ENCODE data around the gene ACTMAP.

DNA sequence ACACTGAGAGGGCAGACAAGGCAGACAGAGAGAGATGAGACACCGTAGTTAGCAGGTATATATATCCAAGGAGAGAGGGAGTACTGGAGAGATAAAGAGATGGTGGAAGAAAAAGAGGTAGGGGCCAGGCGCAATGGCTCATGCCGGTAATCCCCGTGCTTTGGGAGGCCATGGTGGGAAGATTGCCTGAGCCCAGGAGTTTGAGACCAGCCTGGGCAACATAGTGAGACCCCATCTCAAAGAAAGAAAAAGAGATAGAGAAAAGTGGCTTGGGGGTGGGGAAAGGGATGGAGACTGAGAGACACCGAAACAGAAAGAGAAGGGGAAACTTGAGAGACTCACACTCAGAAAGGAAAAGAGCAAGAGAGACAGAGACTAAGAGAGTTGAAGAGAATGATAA, 30.3 kb upstream of the ACTMAP start:
- no peak for TF ChIP-seq POLR2A (IDR thresholded peaks at IDR 0.05)
- TF ChIP-seq, protein P1, sequence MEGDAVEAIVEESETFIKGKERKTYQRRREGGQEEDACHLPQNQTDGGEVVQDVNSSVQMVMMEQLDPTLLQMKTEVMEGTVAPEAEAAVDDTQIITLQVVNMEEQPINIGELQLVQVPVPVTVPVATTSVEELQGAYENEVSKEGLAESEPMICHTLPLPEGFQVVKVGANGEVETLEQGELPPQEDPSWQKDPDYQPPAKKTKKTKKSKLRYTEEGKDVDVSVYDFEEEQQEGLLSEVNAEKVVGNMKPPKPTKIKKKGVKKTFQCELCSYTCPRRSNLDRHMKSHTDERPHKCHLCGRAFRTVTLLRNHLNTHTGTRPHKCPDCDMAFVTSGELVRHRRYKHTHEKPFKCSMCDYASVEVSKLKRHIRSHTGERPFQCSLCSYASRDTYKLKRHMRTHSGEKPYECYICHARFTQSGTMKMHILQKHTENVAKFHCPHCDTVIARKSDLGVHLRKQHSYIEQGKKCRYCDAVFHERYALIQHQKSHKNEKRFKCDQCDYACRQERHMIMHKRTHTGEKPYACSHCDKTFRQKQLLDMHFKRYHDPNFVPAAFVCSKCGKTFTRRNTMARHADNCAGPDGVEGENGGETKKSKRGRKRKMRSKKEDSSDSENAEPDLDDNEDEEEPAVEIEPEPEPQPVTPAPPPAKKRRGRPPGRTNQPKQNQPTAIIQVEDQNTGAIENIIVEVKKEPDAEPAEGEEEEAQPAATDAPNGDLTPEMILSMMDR (IDR thresholded peaks at IDR 0.05), result no peak
